HepG2 (cell line): ENCODE results near the gene TMEM14A. TPM values are rescaled to one million over a fixed set of nuclear protein-coding genes. Genes with fewer than 3 reads are reported as not detected.

ENCODE experiments used
- AKNA ChIP-seq: sonication (generic); formaldehyde crosslinking; IDR thresholded peaks from 2 replicates; pipeline ENCODE4 v1.4.0; 2020; ENCODE audit warnings: missing genetic modification reagents, borderline replicate concordance
- ATF2 ChIP-seq: sonication (generic); formaldehyde crosslinking; IDR thresholded peaks from 2 replicates; pipeline ENCODE4 v1.4.0; 2020; ENCODE audit warnings: missing genetic modification reagents
- NCOA2 ChIP-seq: sonication (generic); formaldehyde crosslinking; IDR thresholded peaks from 2 replicates; pipeline ENCODE4 v1.8.0; 2022; ENCODE audit warnings: inconsistent platforms
- NFAT5 ChIP-seq: sonication (generic); formaldehyde crosslinking; IDR thresholded peaks from 2 replicates; pipeline ENCODE4 v1.4.0; 2020; ENCODE audit warnings: missing genetic modification reagents
- PLSCR1 ChIP-seq: sonication (generic); formaldehyde crosslinking; IDR thresholded peaks from 2 replicates; pipeline ENCODE4 v1.5.0; 2020; ENCODE audit warnings: missing genetic modification reagents, mild to moderate bottlenecking, borderline replicate concordance
- RFX3 ChIP-seq: IDR thresholded peaks from 2 replicates; pipeline ENCODE4 v1.6.1; 2016; ENCODE audit warnings: missing biosample characterization, missing genetic modification reagents
- SNRNP70 ChIP-seq: fragments of 200-400 bp; formaldehyde crosslinking; IDR thresholded peaks from 2 replicates; pipeline ENCODE4 v1.6.1; 2017; ENCODE audit warnings: mild to moderate bottlenecking, low read depth, low read length, moderate library complexity
- SP5 ChIP-seq: IDR thresholded peaks from 2 replicates; pipeline ENCODE4 v1.6.1; 2016; ENCODE audit warnings: low read depth, borderline replicate concordance
- ZFP36L2 ChIP-seq: sonication (generic); formaldehyde crosslinking; IDR thresholded peaks from 2 replicates; pipeline ENCODE4 v1.4.0; 2020; ENCODE audit warnings: missing genetic modification reagents
- ZFP82 ChIP-seq: sonication (generic); formaldehyde crosslinking; IDR thresholded peaks from 2 replicates; pipeline ENCODE4 v1.5.1; 2020; ENCODE audit warnings: mild to moderate bottlenecking, missing genetic modification reagents, borderline replicate concordance
- ZMYM3 ChIP-seq: sonication (generic); formaldehyde crosslinking; IDR thresholded peaks from 2 replicates; pipeline ENCODE4 v1.5.1; 2020; ENCODE audit warnings: mild to moderate bottlenecking, missing genetic modification reagents
- ZNF781 ChIP-seq: sonication (generic); formaldehyde crosslinking; IDR thresholded peaks from 2 replicates; pipeline ENCODE4 v1.5.1; 2020; ENCODE audit warnings: borderline replicate concordance, mild to moderate bottlenecking, missing genetic modification reagents; ENCODE audit errors: not compliant biosample characterization
- polyA plus RNA-seq, 8 experiments: library from polyadenylated mRNA; depleted of rRNA in 3 of 8; stranded (reverse) in 7 of 8; unstranded in 1 of 8; fragments of >200 nt; fragmentation: Illumina TruSeq in 4 of 8; extraction: Trizol in 4 of 8; gene quantifications; 2 replicates each; pipeline versions ENCODE4 v1.2.1 to v1.2.3, GENCODE V29; 2011 to 2016; ENCODE audit warnings: low read depth in 4 of 8, missing spikeins in 1 of 8, mixed read lengths in 1 of 8; ENCODE audit not compliant: insufficient read depth in 1 of 8
- total RNA-seq, 5 experiments: library from RNA; depleted of rRNA; stranded (reverse); fragments of >200 nt; fragmentation: Illumina TruSeq; extraction: Trizol; gene quantifications; 2 replicates each; pipeline ENCODE4 v1.2.3, GENCODE V29; 2016; ENCODE audit warnings: low read depth in 1 of 5

Gene TMEM14A
- total and polyA plus RNA-seq, 2 of the 13 experiments (the other 11 are each of a cell fraction or from before 2014, with no cell fraction given), result 24.6 to 73.7 TPM

- TF ChIP-seq NCOA2 (CRISPR knock-in tag) (peak; percentile 33; the same call in 1 of the 2 replicates), SNRNP70 (no peak), PLSCR1 (no peak), ZFP82 (CRISPR knock-in tag) (no peak), ZFP36L2 (CRISPR knock-in tag) (no peak), SP5 (CRISPR knock-in tag) (no peak), ZMYM3 (CRISPR knock-in tag) (no peak), RFX3 (0 out of 2 replicates have a peak, but pooled peaks have one; percentile 1), ZNF781 (CRISPR knock-in tag) (no peak), ATF2 (no peak), NFAT5 (peak; percentile 76), AKNA (CRISPR knock-in tag) (peak; percentile 53; the same call in 1 of the 2 replicates)
Observed at GRCh38 chr6:52664186-52664990, 6.5 kb upstream of the TMEM14A start (continued).
